Activated T-helper 1 cell treated with Interleukin-2 at 50 U/mL for 16 hours (primary cell): ENCODE measurements around the gene SLC4A4.
"Not testable (repeated sequence)": the region's sequence is repeated elsewhere in the genome, so short reads cannot be mapped to it uniquely, and the experiment has no call there.

ENCODE experiments used
- DNase-seq: peaks from one replicate; pipeline ENCODE4 v3.0.0-alpha.2; 2020; ENCODE audit warnings: low read depth

The SLC4A4 gene

DNA sequence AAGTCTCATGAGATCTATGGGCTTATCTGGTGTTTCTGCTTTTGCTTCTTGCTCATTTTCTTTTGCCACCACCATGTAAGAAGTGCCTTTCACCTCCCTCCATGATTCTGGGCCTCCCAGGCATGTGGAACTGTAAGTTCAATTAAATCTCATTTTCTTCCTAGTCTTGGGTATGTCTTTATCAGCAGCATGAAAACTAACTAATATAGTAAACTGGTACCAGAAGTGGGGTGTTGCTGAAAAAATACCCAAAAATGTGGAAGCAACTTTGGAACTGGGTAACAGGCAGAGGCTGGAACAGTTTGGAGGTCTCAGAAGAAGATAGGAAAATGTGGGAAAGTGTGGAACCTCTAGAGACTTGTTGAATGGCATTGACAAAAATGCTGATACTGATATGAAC, 70.1 kb downstream of the SLC4A4 start:
- DNase-seq: not testable (repeated sequence)

DNA sequence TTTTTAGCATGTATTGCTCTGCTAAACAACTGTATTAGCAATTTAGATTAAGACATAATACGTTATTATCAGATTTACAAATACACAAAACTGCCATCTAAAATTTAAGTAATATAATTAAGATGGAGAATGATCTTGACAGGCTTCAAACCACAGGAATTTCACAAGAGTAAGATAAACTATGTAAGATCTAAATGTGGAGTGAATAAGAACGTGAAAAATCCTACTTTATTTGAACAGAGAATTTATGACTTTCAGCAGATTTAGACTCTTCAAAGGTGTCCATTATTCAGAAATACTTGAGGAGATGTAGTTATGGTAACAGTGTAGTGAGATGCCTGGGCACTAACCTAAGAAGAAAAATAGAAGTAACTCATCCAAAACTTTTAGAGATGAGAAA, 73.2 kb downstream of the SLC4A4 start:
- DNase-seq: no peak

DNA sequence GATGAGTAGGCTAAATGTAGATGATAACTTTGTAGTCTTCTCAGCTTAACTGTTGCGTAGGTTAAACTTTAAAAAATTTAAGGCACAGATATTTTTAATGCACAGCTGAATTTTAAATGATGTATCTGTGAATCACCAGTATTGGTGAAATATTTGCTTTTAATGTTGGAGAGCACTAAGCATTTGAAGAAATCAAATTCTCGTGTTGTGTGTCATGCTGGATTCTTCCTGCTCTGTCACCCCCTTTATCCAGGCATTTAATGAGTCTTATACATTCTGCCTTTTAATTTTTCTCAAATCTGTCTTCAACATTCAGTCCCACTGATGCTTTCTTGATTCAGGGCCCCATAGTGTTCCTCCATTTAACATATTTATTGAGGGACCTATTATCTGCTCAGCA, 76.7 kb downstream of the SLC4A4 start:
- DNase-seq: no peak

DNA sequence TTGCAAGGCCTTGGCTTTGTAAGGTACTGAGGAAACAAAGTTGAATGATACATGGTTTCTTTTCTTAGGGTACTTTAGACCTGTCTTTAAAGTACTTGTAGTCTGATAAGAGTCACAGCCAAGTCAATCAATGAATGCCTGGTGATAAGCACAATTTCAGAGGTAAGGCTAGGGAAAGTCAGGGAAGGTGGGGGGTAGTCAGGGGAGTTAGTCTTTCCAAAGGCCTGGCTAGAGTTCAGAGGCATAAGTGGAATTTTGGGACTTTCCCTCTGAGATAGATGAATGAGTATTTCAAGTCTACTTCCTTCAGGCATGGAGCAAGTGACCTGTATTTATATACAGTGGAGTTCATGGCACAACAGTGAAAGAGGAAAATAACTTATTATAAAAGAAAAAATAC, 78.3 kb downstream of the SLC4A4 start:
- DNase-seq: no peak

DNA sequence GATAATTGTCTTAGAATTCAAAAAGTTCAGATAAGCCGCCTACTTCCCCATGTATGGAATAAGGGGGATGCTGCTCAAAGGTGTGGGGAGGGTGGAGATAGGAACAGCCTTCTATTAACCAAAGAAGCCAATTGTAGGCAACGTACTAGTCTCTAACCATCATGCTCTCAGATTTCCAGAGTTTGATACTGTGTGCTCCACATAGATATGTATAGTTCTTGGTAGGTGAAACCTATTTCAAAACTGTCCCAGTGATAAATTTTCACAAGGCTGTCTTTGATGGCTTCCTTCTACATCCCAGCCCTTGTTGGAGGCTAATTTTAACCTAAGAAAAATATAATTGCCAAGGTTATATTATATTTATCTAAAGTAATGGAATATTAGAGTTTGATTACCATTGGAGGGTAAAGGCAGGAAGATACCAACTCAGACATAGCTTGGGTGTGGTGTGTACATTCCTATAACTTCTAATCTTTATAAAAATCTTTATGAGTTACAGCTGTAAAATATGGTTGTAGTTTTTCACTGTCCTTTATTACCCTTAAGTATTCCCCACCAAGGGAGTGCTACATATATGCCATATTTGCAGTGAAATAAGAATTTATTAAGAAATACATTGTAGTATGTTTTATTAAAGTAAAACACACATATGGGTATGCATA, 87.7 kb downstream of the SLC4A4 start:
- DNase-seq: no peak

DNA sequence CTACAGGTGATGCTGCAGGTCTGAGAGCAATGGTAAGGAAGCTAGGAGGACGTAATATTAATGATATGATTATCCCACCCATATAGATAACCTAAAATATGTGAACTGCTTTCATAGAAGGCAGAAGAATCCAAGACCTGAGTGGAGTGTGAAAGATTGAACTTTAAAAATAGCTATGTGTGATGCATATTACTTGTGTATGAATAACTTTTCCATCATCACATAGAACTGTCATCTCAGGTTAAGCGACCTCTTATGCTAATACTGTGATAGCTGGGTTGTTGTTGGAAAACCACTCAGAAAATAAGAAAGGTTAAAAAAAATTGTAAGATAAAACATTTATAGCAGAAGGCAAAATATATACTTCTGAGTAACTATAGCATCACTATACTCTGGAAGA, 90.3 kb downstream of the SLC4A4 start:
- no peak for DNase-seq

DNA sequence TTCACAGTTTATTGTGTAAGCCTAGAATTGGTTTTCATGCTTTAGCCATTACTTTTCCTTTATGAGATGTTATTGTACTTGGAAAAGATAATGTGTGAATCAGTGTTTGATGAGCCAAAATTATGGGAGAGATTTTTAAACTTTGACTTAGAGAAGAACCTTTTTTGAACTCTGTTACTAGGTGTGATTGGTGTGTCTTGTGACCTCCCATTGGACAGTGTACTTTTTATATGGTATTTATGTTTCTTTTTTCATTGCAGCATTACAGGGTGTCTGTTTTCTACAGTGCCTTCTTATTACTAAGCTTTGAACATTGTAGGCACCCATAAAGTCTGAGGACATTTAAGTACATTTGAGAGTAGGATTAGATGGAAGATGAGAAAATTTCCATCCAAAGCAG, 91.1 kb downstream of the SLC4A4 start:
- DNase-seq: no peak

DNA sequence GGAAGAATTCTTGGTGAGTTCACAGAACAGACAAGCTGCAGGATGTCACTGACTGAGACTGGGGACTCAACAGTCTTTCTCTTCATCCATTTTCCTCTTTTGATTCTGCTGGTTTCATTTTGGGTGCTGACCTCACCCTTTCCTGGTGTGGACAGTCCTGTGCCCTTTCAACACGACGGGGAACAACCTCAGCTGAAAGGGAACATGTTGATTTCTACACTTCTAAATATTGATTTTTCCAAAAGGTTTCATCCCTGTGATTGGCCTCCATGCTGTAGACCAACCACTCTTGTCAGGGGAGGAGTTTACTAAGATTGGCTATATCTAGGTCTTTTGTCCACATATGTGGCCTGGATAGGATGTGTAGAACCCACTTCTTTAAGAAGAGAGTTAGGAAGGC, 91.8 kb downstream of the SLC4A4 start:
- DNase-seq: no peak

DNA sequence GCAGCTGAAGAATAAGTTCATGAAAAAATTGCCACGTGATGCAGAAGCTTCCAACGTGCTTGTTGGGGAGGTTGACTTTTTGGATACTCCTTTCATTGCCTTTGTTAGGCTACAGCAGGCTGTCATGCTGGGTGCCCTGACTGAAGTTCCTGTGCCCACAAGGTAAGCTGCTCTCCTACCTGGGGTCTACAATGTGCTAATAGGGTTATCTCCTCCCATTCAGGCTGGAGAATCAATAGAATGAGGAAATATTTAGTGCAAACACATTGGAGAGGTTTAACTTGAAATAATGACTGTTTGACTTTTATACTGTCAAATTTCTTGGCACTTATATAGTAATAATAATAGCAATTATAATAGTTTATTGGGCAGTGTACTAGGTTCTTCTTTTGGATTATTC, 101.8 kb downstream of the SLC4A4 start:
- DNase-seq: no peak

DNA sequence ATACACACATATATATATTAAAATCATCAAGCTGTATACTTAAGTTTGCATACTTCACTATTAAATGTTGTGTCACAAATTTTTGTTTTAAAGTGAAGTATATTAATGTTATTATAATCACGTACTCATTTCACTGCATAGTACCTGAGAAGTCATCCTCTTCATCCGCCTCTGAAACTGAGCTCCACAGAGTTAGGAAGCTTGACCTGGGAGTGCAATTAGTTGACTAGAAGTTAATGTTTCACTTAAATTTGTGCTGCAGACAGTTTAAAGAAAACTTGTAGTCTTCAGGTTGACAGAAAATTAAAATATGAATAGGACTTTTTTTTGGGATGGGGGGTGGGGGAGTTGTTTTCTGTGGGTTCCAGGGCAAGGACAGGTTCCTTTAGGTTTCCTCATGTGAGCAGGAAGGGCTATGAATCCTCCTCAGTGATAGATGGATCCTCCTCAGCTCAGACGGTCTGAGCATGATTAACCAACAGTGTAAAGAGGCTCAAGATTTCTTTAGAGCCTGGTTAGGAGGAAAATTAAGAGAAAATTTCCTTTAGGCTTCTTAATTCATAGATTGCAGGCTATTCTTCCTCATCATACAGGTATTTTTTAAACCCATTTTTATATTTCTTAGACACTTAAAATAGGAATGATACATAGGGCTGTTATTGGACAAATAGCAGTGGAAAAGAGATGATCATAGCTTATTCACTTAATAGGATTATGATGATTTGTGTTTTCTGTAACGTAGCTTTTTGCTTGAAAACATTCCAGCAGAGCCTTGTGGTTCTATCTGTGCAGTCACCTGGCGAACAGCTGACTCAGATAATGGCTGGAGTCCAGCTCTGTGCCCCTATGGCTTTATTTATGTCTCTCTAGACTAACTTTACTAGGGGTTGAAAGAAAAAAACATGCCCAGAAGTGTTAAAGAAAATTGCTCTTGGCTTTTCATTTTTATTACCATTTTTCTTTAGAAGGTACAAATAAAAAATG, 102.7 kb downstream of the SLC4A4 start:
- no peak for DNase-seq

DNA sequence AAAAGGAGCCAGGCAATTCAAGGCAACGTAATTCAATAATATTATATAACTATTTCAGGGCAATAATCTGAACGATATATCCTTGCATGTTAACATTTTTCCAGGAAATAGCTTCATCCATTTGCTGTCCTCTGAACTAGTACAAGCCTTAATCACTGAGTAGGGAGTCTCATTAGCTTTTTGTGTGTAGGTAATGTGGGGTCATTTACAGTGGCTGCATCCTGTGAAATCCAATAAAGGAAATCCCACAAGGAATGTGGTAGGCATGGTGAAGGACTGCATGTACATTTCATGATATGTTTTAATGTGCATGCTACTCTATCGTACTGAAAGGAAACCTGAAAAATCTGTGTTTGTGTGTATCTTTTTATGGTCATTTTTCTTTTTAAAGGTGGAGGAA, 103.5 kb downstream of the SLC4A4 start:
- DNase-seq: no peak

DNA sequence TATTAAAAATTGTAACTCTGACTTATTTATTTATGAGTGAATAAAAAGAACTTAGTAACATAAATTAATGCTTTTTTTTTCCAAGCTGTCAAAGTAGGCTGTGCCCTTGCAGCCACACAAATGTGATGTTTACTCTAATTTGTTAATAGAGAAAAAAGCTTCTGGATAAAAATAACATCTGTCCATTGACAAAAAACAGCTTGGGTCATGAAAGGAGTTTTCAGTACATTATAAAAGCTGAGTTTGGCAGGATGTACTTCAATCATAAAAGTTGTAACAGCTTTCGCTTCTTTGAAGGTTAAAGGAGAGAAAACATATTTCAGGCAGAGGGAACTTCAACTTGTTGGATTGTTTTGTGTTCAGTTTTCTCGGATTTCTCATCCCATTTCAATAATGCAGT, 105.6 kb downstream of the SLC4A4 start:
- DNase-seq: no peak

DNA sequence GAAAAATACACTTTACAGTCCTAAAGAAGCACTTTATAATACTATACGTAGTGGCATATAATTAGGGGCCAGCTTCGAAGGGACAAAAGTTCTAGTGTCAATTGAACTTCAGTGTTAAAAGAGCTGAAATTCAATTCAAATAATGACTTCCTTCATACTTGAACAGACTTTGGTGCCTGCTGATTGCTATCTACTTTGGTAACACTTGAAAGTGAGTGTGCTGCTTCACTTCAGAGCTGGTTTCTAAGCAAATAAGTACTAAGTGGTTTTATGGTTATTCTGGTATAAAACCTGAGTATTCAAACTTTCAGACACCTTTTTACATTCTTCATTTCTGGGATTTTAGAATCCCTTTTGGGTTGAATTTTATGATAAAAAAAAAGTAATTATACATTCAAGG, 107.0 kb downstream of the SLC4A4 start:
- DNase-seq: no peak

DNA sequence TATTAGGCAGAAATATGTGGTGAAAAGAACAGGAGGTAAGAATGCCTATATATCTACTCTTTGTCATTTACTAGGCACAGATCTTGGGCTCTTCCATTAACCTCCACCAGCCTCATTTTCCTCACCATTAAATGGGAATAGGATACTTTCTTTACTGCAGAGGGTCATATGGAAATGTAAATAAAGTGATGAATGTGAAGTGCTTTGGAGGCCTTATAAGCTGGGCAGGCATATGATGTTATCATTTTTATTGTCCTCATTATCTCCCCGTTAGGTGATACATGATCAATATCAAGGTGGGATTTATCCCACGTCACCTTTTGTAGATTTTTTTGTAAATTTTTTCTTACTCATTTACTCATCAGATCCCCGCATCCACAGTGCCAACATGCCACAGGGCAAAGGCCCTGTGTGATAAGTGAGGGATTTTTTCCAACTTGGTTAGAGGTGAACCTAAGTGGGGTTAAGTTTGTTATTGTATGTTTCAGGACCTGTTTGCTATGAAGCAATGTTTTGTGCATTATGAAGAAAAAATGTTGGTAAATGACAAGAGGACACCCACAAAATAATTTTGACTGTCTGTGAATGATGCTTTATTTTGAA, 107.8 kb downstream of the SLC4A4 start:
- no peak for DNase-seq

DNA sequence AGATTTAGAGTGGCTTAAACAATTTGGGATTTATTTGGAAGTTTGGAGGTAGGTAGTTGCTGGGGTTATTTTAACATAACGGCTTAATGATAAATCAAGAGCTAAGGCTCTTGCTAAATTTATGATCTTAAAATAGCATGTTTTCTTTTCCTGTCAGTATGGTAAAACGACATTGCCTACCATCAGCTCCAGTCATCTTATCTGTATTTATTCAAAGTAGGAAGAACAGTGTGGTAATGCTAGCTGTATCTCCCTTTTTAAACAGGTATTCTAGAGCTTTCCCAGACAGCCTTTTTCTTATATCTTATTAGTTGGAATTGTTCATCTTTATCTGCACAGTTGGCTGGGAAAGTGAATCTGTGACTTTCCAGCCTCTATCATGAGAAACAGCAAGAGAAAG, 110.2 kb downstream of the SLC4A4 start:
- no peak for DNase-seq

DNA sequence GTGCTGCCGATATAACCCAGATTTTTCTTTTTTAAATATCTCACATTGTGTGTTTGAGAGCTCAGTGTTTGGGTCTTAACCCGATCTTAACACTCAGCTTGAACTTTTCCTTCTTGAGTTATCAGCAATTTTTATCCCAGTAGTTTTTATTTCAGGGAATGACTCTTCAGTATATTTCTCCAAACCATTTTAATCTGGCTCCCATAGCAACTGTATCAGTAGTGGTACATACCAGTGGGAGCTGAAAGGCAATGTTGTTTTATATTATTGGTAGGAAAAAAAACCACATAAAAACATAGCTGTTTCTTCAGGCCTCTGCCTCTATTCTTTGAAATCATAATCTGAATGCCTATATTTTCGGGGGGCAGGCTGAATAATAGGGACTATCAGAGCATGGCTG, 111.1 kb downstream of the SLC4A4 start:
- DNase-seq: no peak

DNA sequence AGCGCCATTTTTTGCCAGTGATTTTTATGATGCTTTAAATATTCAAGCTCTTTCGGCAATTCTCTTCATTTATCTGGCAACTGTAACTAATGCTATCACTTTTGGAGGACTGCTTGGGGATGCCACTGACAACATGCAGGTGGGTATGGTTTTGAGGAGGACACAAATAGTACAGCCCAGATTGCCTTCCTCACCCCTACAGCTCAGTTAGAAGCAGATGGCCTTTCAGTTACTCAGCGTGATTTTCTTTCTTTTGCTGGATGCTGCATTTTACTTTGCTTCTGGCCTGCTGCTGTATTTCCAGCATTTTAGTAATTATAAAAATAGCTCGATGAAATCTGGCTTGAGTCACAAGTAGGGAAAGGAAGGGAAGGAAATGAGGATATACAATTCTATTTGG, 114.7 kb downstream of the SLC4A4 start:
- DNase-seq: no peak

DNA sequence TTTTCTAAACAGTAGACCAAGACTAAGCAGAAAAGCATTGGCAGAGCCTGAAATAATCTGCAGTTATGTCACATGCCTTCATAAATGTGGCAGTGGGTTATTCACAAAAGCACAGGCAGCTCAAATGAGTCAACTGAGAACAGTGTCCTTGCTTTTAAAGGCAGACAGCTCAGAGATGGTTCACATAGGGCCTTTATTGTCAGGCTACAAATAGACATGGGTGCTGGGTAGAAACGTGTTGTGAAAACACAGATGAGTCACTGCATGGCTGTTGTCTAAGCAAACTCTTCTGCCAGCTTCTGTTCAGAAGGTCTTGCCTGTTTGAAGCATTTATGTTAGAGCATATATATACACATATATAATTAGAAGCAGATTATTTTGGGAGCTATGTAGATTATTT, 118.0 kb downstream of the SLC4A4 start:
- DNase-seq: no peak

DNA sequence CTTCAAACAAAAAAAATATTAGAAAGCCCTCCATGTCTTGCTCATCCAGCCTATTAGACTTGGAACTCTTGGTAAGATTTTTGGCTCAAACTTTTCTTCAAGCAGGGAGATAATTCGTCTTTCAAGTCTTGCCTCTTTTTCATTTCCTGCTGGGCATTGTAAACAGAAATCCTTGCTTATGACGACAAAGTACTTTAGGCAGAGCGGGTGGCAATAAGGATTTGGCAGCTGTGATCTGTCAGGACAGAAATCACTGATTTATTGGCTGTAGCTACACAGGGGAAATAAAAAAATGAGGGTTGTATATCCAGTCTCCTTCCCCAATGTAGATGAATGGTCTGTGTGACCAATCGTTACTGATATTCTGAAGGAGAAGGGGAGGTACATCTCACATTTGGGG, 121.6 kb downstream of the SLC4A4 start:
- no peak for DNase-seq

DNA sequence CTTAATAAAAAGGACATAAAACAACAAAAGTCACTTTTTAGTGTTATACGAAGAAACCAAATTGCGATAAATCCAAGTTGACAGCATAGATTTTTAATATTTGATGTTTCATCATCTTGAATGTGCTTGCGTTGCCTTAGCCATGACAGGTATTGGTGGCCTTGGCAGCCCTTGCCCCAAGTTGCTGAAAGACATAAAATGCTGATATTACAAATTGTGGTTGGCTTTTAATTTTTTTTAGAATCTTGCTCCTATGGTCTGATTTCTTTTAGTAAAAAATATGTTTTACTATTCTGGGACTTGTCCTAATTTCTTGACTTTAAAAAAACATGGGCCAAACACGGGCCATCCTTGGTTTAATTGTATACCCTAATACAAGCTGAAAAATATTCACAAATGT, 122.6 kb downstream of the SLC4A4 start:
- no peak for DNase-seq

DNA sequence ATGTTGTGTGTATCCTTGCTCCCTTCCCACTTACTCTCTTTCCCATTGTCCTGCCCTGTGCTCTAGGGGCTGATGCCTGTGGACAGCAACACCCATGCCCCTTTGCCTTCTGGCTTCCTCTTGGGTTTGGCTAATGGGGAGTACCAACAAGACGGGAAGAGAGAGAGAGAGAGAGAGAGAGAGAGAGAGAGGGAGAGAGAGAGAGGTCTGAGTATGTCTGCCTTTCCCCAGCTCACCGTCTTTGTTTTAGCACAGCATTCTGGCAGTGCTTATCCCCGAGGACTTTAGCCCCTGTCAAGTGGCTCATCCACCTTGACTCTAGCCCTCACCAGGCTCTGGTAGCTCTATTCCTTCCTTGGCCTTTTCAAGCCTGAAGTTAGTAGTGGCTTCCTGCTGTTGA, 128.0 kb downstream of the SLC4A4 start:
- DNase-seq: no peak

DNA sequence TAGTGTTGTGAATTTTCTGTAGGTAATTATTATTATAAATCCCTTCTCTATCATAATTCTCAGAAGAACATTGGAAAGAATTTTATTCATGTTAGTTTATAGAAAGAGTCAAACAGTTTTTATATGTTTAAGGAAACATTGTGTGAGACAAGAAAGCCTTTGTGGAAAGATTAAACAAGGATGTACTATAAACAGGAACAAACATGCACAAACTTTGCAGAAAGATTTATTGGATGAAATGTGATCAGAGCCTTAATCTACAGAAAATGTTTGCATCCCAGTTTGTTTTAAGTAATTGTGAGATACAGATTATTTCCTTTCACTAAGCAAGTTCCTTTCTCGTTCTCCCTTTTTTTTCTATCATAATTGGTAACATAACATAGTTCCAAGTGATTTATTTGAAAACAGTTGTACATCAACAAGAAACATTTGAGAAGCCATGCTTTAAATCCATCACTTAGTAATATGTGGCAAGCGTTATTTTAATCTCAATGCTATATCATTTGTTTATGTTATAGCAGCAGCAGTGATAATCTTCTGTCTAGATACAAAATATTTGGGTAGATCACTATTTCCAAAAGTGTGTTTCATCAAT, 129.4 kb downstream of the SLC4A4 start:
- no peak for DNase-seq

DNA sequence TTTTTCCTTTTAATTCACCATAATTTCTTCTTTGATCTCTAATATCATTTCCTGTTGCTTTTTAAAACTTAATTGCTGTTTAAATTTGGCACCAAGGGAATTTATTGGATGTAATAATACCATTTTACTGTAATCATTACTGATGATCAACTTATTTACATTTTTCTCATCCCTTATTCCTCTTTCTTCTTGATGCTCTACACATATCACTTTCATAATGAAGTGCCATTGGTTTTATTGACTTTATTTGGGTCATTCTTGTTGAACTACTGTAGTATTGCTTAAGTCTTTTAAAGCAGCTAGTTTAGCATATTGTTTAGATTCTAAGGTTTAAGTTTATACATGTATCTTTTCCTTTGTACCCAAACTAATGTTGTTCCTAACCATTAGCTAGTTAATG, 130.7 kb downstream of the SLC4A4 start:
- DNase-seq: no peak
